ENCODE measurements around the gene RABGGTA.
A peak's percentile ranks its signal among the peaks of the same experiment; 100 is the strongest.

Gene RABGGTA, protein sequence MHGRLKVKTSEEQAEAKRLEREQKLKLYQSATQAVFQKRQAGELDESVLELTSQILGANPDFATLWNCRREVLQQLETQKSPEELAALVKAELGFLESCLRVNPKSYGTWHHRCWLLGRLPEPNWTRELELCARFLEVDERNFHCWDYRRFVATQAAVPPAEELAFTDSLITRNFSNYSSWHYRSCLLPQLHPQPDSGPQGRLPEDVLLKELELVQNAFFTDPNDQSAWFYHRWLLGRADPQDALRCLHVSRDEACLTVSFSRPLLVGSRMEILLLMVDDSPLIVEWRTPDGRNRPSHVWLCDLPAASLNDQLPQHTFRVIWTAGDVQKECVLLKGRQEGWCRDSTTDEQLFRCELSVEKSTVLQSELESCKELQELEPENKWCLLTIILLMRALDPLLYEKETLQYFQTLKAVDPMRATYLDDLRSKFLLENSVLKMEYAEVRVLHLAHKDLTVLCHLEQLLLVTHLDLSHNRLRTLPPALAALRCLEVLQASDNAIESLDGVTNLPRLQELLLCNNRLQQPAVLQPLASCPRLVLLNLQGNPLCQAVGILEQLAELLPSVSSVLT

DNA sequence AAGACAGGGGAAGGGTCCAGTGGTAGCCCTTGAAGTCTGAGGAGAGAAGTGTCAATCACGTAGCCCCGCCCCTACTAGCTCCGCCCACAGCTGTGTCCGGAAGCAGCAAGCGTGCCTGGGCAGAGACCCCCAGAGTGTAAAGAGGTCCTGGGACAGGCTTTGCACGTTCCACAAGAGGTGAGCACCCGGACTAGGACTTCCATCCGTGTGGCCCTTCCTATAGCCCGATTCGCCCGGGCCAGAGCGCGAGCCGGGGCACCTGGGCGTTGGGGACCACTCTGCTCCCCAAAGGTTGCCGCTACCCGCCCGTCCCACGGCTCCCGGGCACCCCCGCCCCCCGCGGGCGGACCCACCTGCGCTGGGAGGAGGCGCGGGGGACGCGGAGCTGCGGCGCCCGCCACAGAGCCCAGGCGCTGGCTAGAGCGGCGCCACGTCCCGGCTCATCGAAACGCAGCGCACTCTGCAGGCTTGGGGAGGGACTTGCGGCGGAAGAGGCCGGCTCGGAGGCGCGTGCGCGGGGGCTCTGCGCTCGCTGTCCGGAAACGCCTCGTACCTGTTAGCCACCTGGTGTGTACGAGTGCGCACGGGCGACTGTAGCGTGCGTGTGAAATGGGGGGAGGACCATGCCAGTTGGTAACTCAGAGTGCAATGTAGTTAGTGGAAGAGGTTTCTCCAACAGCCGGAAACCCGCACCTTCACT lies at the start of gene RABGGTA:
RABGGTA (minus strand) TSS at position 464 of the 700 bp plus-strand sequence. CDS start 482 bp downstream, outside the sequence.
- DNase-seq: peak; percentile 88 to 95 (median 93)

DNA sequence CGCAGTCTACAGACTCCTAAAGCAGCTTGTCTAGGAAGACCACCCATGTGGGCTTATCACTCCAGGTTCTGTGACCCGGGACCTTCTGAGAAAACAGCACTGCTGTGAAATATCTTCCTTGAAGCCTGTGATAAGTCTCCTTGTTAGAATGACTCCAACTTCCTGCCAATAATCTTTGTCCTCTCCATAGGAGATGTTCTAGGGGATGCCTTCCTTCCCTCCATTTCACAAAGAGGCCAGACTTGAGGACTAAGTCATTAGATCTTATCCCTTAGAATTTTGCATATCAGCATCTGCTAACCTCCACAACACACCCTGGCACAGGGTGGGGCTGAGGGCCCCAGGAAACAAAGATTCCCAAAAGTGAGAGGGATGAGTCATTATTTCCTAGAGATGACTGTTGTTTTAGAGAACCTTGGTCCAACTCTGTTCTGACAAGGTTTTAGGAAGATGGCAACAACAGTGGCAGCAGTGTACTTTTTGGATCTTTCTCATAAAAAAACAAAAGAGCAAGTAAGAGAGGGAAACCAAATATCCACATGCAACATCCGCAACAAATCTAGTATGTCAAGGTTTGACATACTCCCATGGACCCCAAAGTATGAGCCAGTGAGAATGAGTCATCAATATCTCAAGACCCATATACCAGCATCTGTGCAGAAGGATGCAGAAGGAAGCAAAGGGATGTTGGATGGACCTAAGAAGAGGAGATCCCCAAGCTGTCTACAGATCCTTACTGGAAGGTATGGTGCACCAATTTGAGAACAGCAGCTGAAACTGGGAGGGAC lies 45.9 kb upstream of the RABGGTA start:
- peak; percentile 38 to 70 (median 54) for DNase-seq

DNA sequence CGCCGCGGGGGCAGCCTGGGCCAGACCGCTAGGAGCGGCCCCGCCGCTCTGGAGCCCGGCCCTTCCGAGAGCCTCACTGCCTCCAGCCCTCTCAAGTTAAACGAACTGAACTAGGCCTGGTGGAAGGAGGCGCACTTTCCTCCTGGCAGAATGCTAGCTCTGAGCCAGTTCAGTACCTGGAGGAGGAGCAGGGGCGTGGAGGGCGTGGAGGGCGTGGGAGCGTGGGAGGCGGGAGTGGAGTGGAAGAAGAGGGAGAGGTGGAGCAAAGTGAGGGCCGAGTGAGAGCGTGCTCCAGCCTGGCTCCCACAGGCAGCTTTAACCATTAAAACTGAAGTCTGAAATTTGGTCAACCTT lies 45.2 kb upstream of the RABGGTA start:
- DNase-seq: no peak

DNA sequence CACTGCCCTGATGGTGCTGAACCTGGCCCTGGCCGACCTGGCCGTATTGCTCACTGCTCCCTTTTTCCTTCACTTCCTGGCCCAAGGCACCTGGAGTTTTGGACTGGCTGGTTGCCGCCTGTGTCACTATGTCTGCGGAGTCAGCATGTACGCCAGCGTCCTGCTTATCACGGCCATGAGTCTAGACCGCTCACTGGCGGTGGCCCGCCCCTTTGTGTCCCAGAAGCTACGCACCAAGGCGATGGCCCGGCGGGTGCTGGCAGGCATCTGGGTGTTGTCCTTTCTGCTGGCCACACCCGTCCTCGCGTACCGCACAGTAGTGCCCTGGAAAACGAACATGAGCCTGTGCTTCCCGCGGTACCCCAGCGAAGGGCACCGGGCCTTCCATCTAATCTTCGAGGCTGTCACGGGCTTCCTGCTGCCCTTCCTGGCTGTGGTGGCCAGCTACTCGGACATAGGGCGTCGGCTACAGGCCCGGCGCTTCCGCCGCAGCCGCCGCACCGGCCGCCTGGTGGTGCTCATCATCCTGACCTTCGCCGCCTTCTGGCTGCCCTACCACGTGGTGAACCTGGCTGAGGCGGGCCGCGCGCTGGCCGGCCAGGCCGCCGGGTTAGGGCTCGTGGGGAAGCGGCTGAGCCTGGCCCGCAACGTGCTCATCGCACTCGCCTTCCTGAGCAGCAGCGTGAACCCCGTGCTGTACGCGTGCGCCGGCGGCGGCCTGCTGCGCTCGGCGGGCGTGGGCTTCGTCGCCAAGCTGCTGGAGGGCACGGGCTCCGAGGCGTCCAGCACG lies 44.6 kb upstream of the RABGGTA start:
- DNase-seq: no peak

DNA sequence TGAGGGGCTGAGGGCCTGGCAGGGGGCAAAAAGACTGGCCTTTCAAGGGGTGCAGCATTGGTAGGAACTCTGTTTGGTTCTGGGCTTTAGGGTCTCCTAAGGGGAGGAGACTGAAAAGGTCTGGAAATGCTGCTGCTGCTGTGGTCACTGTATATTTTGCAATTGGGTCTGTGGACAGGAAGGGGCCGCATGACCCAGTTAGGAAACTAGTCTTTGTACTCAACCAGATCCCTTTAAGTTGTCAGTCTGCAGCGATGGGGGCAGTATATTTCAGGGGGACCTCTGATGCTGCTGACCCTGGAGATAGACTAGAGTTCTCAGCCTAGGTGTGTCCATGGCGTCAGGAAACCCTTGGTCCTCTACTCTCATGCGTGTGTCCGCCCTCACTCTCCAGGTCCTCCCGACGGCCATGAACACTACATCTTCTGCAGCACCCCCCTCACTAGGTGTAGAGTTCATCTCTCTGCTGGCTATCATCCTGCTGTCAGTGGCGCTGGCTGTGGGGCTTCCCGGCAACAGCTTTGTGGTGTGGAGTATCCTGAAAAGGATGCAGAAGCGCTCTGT lies 43.9 kb upstream of the RABGGTA start:
- DNase-seq: no peak

DNA sequence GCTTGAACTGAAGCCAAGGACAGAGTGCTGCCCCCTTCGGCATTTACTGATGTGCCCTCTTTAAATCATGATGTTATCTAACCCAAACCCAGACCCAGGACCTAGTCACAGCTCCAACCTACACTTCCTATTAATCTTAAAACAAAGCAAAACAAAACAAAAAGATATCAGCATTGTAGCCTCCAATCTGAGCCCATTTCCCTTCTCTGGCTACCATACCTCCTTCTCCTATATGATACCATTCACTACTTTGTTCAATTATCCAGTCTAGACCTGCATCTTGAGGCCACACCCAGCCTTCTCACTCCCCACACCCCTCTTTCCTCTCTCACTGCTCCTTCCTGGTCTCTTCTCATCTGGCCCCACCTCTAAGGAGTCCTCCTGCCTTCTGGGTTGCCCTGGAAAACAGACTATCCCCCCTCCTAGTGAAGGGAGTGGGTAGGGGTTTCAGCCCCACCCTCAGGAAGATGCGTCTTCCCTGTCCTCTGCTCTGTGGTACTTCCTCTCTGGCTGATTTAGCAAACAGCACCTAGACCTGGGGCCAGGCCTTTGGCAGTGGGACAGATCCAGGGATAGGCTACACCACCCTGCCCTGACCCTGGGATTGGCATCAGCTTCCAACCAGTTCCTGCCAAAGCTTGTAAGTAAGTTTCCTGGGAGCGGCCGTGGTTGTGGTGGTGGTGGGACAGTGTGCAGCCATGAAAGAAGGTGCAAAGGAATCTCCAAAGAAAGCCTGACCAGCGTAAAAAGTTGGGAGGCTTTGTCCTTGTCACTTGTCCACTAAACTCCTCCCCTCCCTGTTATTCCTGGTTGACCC lies 43.2 kb upstream of the RABGGTA start:
- no peak for DNase-seq

DNA sequence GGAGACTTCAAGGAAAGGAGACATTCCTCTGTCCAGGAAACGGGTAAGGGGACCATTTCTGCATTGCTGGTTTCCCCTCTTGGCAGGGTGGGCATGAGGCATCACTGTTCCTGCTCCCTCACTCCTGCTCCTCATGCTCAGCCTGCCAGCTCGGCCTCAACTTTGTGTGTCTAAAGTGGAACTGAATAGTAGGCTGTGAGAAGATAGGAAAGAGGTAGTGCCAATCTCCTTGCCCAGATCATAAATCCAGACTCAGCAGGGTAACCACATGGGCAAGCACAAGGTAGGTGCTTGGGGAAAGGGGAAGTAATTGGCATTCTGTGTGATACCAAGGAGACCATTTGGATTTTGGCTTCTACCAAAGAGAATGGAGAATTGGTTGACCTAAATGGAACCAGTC lies 42.5 kb upstream of the RABGGTA start:
- DNase-seq: no peak

DNA sequence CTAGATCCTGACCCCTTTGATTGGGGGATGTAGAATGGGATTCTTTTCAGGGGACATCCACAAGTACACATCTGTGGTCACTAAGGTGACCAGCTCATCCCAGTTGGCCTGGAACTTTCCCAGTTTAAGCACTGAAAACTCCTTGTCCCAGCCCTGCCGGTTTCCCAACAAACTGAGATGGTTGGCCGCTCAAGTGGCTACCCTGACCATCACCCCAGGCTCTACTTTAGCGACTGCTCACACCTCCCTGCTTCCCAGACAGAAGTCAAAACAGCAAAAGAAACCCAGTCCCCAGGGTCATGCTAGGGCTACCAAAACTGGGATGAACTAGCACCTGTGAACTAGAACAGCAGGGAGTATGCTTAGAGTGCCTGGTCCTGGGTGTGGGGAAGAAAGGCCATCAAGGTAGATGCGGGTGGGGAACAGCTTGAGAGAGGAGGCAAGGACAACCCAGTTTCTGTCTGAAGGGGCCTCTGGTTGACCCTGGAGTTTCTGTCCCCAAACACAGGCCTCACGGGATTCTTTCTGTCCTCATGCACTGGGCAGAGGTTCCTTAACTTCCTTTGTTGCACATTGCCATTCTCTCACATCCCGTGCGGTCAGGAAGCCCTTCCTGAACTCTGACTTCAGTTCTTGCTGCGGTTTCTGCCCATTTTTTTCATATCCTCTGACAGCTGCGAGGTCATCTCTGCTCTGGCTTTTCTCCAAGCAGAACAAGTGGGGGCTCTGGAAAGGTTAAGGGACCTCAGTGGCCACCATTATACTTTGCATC lies 41.5 kb upstream of the RABGGTA start:
- DNase-seq: peak; percentile 77 to 89 (median 84)

DNA sequence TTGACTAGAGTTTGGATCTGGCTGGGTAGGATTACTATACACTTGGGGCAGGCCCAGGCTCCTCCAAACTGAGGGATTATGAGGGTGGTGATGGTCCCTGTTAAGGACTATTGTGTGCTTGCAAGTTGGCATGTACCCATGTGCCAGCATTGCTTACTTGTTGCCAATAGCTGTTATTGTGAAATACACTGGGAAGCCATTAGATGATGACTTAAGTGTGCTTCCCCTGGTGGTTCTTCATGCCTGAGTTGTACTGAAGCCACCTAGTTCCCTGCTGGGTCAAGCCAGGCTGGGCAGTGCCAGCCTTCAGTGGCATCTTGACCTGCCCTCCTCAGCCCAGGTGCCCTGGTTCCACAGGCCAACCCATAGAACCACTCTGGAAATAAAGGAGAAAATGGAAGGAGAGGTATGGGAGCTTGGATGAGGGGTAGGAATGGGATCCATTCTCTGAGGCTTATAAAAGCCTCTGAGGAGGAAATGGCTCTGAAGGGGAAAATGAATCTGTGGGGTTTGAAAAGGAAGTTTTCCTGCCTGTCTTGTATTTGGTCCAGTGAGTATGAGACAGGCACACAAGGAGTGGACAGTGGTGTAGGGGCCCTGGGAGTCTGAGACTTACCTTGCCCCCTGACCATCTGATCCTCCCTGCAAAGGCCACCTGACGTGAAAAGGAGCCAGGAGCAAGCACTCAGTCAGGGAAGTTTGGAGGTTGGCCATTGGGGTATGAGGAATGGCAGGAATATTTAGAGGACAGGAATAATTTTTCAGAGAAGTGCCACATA lies 40.6 kb upstream of the RABGGTA start:
- peak; percentile 80 to 92 (median 86) for DNase-seq

DNA sequence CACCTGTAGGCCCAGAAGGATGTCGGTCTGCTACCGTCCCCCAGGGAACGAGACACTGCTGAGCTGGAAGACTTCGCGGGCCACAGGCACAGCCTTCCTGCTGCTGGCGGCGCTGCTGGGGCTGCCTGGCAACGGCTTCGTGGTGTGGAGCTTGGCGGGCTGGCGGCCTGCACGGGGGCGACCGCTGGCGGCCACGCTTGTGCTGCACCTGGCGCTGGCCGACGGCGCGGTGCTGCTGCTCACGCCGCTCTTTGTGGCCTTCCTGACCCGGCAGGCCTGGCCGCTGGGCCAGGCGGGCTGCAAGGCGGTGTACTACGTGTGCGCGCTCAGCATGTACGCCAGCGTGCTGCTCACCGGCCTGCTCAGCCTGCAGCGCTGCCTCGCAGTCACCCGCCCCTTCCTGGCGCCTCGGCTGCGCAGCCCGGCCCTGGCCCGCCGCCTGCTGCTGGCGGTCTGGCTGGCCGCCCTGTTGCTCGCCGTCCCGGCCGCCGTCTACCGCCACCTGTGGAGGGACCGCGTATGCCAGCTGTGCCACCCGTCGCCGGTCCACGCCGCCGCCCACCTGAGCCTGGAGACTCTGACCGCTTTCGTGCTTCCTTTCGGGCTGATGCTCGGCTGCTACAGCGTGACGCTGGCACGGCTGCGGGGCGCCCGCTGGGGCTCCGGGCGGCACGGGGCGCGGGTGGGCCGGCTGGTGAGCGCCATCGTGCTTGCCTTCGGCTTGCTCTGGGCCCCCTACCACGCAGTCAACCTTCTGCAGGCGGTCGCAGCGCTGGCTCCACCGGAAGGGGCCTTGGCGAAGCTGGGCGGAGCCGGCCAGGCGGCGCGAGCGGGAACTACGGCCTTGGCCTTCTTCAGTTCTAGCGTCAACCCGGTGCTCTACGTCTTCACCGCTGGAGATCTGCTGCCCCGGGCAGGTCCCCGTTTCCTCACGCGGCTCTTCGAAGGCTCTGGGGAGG lies 39.5 kb upstream of the RABGGTA start, which contains the start of gene LTB4R:
LTB4R (plus strand) TSS at position 857 of the 959 bp plus-strand sequence. CDS start 4,150 bp downstream, outside the sequence.
- peak in 2 of 3 donors; percentile 43 to 61 for DNase-seq

DNA sequence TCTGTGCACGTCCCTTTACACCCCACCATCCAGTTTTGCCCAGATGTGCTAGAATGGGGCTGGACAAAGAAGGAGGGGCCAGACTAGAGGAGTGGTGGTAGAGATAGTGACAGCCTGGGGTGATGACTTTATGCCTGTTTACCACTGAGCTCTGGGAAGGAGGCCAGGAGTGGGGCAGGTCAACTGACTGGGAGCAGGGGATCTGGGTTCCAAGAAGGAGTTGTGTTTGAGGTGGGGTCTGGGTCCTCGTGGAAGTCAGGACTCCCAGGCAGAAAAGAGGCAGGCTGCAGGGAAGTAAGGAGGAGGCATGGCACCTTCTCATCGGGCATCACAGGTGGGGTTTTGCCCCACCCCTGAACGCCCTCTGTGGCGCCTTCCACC lies 38.9 kb upstream of the RABGGTA start:
- DNase-seq: no peak

DNA sequence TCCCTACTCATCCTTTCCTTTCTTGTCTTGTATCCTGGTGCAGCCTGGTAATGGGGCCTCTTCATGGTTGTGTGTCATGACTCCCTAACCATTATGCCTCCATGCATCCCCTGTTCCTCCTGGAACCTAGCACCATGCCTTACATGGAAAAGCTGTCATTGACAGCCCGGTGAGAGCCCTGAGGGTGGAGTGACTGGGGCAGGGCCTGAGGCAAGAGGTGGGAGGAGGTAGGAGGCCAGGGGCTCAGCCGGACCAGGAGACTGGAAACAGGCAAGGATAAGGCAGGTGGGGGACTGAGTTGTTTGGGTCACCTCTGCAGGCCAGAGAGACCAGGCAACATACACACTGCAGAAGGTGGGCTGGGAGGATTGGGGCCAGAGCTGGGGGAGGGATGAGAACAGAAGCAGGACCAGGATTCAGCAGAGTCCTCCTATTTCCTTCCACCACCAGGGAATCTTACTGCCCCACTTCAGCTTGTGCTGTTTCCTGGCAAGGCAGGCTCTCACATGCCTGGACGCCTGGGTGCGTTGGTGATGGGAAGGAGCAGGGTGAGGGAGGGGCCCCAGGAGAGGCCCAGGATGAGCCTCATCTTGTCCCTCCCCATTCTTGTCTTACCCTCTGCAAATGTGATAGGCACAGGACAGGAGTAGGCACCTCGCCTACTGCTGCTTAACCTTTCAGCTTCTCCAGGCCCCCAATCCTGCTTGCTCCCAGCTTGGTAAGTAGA lies 38.3 kb upstream of the RABGGTA start, which contains the start of gene LTB4R2:
LTB4R2 (plus strand) TSS at position 603 of the 727 bp plus-strand sequence. CDS start 525 bp downstream, outside the sequence.
- no peak for DNase-seq

DNA sequence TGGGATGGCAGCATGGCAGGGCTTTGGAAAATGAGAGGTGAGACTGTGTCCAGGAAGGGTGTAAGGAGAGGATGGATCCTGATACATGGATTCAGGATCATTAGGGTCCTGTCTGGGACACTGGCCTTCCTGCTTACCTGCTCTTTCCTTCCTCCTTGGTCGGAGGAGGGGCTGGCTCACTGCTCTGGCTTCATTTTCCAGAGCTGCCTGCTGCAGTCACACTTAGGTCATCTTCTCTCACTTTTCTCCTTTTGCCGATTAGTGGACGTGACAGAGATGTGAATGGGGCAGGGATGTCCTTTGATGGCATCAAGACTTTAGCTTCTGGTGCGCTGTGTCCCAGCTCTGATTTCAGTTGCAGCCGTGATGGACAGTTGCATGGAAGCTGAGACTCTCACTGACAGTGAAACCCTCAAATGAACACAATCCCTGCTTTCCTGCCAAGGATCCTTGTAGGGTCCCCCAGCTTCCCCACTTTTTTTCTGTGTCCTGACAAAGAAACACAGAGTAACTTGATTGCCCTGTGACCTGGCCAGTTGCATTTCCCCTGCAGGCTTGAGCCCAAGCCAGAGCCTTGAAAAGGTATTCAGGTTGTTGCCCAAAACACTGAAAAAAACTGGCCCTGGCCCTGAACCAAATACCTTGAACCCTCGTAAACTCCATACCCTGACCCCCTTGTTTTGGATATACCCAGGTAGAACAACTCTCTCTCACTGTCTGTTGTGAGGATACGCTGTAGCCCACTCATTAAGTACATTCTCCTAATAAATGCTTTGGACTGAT lies 37.1 kb upstream of the RABGGTA start:
- DNase-seq: no peak

DNA sequence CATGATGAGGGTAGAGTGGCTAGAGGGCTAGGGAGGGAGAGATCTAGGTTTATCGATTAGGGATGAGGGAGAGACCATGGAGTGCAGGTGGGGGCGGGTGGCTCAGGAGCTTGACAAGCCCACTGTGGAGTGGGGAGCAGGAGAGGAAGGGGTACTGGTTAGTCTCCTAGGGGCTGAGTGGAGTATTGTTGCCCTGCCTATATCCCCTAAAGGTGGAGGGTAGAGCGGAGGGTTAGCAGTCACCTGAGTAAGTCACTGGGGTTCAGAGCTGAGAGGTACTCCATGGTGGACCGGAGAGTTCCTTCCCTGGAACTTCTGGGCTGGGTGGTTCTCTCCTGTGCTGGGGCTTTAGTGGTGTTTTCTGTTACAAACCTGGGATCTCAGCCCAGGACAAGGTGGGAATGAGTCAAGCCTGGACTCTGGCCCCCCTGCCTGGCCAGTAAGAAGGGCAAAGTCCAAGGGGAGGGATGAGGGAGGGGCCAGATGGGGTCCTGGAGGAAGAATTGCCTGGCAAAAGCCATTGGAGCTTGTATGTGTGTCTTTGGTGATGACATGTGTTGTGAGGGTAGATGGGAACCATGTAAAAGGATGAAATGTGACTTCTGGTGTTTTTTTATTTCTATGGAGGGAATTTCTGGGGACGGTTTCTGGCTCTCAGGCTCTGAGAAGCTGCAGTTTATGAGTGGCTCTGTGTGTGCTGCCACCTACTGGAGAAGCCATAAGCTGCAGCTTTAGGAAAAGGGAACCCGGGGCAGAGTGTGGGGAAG lies 36.4 kb upstream of the RABGGTA start, which contains the start of gene CIDEB:
CIDEB (minus strand) TSS at position 403 of the 767 bp plus-strand sequence; CDS start at position 284, 119 bp downstream.
- peak; percentile 89 to 92 (median 90) for DNase-seq

DNA sequence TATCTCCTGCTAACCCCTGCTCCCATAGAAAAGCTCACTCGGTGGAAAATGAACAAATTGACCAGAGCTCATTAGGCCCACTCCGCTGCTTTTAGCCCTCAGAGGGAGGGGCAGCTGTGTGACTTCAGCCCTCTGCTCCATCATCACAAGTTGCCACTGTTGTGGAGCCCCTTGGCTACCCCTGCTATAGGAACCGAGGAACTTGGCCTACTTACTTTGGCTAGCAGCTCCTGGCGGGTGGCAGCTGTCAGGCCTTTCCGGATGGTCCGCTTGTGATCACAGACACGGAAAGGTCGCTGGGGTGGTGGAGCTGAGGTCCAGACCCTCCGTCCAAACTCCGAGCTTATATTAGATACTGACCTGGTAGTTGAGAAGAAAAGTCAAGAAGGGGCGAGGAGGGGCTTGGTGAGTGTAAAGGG lies 35.8 kb upstream of the RABGGTA start:
- DNase-seq: no peak
